ENCODE data around the gene YTHDC1.
"Not testable (repeated sequence)": the region's sequence is repeated elsewhere in the genome, so short reads cannot be mapped to it uniquely, and the experiment has no call there.

YTHDC1 gene

GRCh38 chr4:68349649-68350360 is at the start of gene YTHDC1:
YTHDC1 (minus strand) TSS chr4:68350090; CDS start chr4:68349753, 337 bp downstream.
- TF ChIP-seq, protein P1, sequence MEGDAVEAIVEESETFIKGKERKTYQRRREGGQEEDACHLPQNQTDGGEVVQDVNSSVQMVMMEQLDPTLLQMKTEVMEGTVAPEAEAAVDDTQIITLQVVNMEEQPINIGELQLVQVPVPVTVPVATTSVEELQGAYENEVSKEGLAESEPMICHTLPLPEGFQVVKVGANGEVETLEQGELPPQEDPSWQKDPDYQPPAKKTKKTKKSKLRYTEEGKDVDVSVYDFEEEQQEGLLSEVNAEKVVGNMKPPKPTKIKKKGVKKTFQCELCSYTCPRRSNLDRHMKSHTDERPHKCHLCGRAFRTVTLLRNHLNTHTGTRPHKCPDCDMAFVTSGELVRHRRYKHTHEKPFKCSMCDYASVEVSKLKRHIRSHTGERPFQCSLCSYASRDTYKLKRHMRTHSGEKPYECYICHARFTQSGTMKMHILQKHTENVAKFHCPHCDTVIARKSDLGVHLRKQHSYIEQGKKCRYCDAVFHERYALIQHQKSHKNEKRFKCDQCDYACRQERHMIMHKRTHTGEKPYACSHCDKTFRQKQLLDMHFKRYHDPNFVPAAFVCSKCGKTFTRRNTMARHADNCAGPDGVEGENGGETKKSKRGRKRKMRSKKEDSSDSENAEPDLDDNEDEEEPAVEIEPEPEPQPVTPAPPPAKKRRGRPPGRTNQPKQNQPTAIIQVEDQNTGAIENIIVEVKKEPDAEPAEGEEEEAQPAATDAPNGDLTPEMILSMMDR (IDR thresholded peaks at IDR 0.05; ENCODE audit: low read depth, low read length, missing control alignments), result no peak
- peak; percentile 91 for DNase-seq (ENCODE audit: low read depth)
- in situ Hi-C loops (cut with HindIII; ENCODE audit: low sequenced_read_pairs), result no loop called here
- H3K4me3 ChIP-seq (ENCODE audit: low read depth, low read length), result peak within 1 kb of the TSS; percentile 71

- TF ChIP-seq, protein P1 (IDR thresholded peaks at IDR 0.05; ENCODE audit: low read depth, low read length, missing control alignments), result no peak
- in situ Hi-C loops (cut with HindIII; ENCODE audit: low sequenced_read_pairs), result no loop called here
- no peak for DNase-seq (ENCODE audit: low read depth)
- H3K4me3 ChIP-seq (ENCODE audit: low read depth, low read length), result no peak overlapping the region
Measured at GRCh38 chr4:68399306-68399705, 49.4 kb upstream of the YTHDC1 start.

GRCh38 chr4:68396756-68397155 is 46.9 kb upstream of the YTHDC1 start:
- TF ChIP-seq, protein P1 (IDR thresholded peaks at IDR 0.05; ENCODE audit: low read depth, low read length, missing control alignments), result no peak
- in situ Hi-C loops (cut with HindIII; ENCODE audit: low sequenced_read_pairs), result no loop called here
- DNase-seq (ENCODE audit: low read depth), result no peak
- H3K4me3 ChIP-seq (ENCODE audit: low read depth, low read length), result no peak overlapping the region

DNA sequence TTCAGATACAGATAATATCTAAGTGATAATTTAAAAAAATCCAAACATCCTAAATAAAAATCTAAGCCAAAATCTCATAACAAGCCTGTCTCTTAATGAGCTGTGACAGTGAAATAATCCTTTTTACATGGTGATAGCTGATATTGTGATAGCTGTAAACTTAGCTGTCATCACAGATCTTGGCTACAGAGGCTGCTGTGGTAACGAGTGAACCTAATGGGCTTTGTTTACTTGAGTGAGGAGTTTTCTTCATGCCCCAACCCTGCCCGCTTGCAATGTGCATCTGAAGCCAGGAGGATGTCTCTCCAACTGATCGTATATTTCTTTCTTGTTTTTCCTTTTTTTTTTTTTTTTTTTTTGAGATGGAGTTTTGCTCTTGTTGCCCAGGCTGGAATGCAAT is 41.5 kb upstream of the YTHDC1 start:
- no peak overlapping the region for H3K4me3 ChIP-seq (ENCODE audit: low read depth, low read length)
- no peak for DNase-seq (ENCODE audit: low read depth)
- in situ Hi-C loops (cut with HindIII; ENCODE audit: low sequenced_read_pairs), result no loop called here
- TF ChIP-seq, protein P1 (IDR thresholded peaks at IDR 0.05; ENCODE audit: low read depth, low read length, missing control alignments), result no peak

- in situ Hi-C loops (cut with HindIII; ENCODE audit: low sequenced_read_pairs), result no loop called here
- no peak for DNase-seq (ENCODE audit: low read depth)
- no peak overlapping the region for H3K4me3 ChIP-seq (ENCODE audit: low read depth, low read length)
- TF ChIP-seq, protein P1 (IDR thresholded peaks at IDR 0.05; ENCODE audit: low read depth, low read length, missing control alignments), result no peak
Measured at GRCh38 chr4:68390205-68390935, 40.5 kb upstream of the YTHDC1 start.

GRCh38 chr4:68389386-68389913 is 39.6 kb upstream of the YTHDC1 start:
- H3K4me3 ChIP-seq (ENCODE audit: low read depth, low read length); in situ Hi-C loops (cut with HindIII; ENCODE audit: low sequenced_read_pairs); DNase-seq (ENCODE audit: low read depth): not testable (repeated sequence)
